ENCODE results near the gene RNF26. TPM values are rescaled to one million over a fixed set of nuclear protein-coding genes. Genes with fewer than 3 reads are reported as not detected.
A peak's percentile ranks its signal among the peaks of the same experiment; 100 is the strongest.

RNF26 gene
- total and polyA plus RNA-seq, 4 donors, result 6.3 to 19.1 (median 11.1) TPM

GRCh38 chr11:119357074-119357473 is 22.7 kb downstream of the RNF26 start:
- Histone ChIP-seq H3K4me1 (ENCODE audit: control insufficient read depth in 4 of 4, insufficient read depth in 4 of 4, low read length in 3 of 4) (peaks cover 8 to 46% (median 23%) of the 10 kb centered on the region in 4 donors), H3K27ac (ENCODE audit: low read depth in 1 of 2, low read length in 2 of 2) (no peak overlapping the region), H3K27me3 (ENCODE audit: control insufficient read depth in 4 of 4, insufficient read depth in 4 of 4, low read length in 3 of 4) (no peaks in the 10 kb centered on the region), H3K9me3 (ENCODE audit: control insufficient read depth in 4 of 4, low read length in 3 of 4) (no peaks in the 10 kb centered on the region), H3K4me3 (ENCODE audit: low read depth in 1 of 3, low read length in 3 of 3) (peak overlapping the region in 1 of 3 donors; percentile 44), H3K9ac (ENCODE audit: low read depth in 1 of 2, low read length in 2 of 2) (no peak overlapping the region), H3K36me3 (ENCODE audit: control insufficient read depth in 4 of 4, insufficient read depth in 3 of 4, low read depth in 1 of 4, low read length in 3 of 4) (peaks cover 0 to 19% (median 11%) of the 10 kb centered on the region in 4 donors)
- no peak for TF ChIP-seq YY1 (IDR thresholded peaks at IDR 0.05)
- no peak for TF ChIP-seq ATF3 (IDR thresholded peaks at IDR 0.05)
- no peak for TF ChIP-seq SP1 (IDR thresholded peaks at IDR 0.05)
- TF ChIP-seq GABPA (IDR thresholded peaks at IDR 0.05 in 1 of 2, conservative IDR thresholded peaks at IDR 0.05 in 1 of 2), result no peak
- TF ChIP-seq ZBTB33 (IDR thresholded peaks at IDR 0.05), result no peak
- no peak for TF ChIP-seq HNF4A (conservative IDR thresholded peaks at IDR 0.05)
- no peak for TF ChIP-seq TAF1 (conservative IDR thresholded peaks at IDR 0.05)
- TF ChIP-seq MAX (IDR thresholded peaks at IDR 0.05), result no peak
- no peak for TF ChIP-seq JUND (IDR thresholded peaks at IDR 0.05)
- no peak for TF ChIP-seq NR2F2 (IDR thresholded peaks at IDR 0.05)
- TF ChIP-seq FOXA2 (IDR thresholded peaks at IDR 0.05), result no peak
- TF ChIP-seq, protein P1, sequence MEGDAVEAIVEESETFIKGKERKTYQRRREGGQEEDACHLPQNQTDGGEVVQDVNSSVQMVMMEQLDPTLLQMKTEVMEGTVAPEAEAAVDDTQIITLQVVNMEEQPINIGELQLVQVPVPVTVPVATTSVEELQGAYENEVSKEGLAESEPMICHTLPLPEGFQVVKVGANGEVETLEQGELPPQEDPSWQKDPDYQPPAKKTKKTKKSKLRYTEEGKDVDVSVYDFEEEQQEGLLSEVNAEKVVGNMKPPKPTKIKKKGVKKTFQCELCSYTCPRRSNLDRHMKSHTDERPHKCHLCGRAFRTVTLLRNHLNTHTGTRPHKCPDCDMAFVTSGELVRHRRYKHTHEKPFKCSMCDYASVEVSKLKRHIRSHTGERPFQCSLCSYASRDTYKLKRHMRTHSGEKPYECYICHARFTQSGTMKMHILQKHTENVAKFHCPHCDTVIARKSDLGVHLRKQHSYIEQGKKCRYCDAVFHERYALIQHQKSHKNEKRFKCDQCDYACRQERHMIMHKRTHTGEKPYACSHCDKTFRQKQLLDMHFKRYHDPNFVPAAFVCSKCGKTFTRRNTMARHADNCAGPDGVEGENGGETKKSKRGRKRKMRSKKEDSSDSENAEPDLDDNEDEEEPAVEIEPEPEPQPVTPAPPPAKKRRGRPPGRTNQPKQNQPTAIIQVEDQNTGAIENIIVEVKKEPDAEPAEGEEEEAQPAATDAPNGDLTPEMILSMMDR (IDR thresholded peaks at IDR 0.05; ENCODE audit: low read depth, low read length, missing input control), result no peak
- TF ChIP-seq HNF4G (IDR thresholded peaks at IDR 0.05), result no peak
- TF ChIP-seq RAD21 (IDR thresholded peaks at IDR 0.05), result no peak
- TF ChIP-seq EGR1 (IDR thresholded peaks at IDR 0.05; ENCODE audit: low read depth in 2 of 2), result no peak
- TF ChIP-seq, protein P2, sequence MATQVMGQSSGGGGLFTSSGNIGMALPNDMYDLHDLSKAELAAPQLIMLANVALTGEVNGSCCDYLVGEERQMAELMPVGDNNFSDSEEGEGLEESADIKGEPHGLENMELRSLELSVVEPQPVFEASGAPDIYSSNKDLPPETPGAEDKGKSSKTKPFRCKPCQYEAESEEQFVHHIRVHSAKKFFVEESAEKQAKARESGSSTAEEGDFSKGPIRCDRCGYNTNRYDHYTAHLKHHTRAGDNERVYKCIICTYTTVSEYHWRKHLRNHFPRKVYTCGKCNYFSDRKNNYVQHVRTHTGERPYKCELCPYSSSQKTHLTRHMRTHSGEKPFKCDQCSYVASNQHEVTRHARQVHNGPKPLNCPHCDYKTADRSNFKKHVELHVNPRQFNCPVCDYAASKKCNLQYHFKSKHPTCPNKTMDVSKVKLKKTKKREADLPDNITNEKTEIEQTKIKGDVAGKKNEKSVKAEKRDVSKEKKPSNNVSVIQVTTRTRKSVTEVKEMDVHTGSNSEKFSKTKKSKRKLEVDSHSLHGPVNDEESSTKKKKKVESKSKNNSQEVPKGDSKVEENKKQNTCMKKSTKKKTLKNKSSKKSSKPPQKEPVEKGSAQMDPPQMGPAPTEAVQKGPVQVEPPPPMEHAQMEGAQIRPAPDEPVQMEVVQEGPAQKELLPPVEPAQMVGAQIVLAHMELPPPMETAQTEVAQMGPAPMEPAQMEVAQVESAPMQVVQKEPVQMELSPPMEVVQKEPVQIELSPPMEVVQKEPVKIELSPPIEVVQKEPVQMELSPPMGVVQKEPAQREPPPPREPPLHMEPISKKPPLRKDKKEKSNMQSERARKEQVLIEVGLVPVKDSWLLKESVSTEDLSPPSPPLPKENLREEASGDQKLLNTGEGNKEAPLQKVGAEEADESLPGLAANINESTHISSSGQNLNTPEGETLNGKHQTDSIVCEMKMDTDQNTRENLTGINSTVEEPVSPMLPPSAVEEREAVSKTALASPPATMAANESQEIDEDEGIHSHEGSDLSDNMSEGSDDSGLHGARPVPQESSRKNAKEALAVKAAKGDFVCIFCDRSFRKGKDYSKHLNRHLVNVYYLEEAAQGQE (IDR thresholded peaks at IDR 0.05), result no peak
- no peak for TF ChIP-seq RXRA (IDR thresholded peaks at IDR 0.05)
- TF ChIP-seq FOXA1 (IDR thresholded peaks at IDR 0.05), result no peak
- 51% methylated on average over 13 of the region's 13 CpGs for WGBS
- DNase-seq (ENCODE audit: low spot score), result no peak

Measured in liver (tissue), 9 donors.